Stimulated activated memory B cell treated with anti-CD40 and anti-IgM and Interleukin-4, amounts not matched to agents 10 μg/mL and 1 μg/mL and 100 μg/mL, for 72 hours (primary cell): ENCODE results near the gene SUCO.

Source experiments
- ATAC-seq: fragments of 150-1000 bp; cut with Tn5 transposase; 2 replicates; pipeline ENCODE4 v1.10.0; 2021
- H3K27ac Mint-ChIP-seq: one replicate; pipeline ENCODE4 v1.8.0; 2022; ENCODE audit warnings: mild to moderate bottlenecking, mixed read lengths
- H3K27me3 Mint-ChIP-seq: one replicate; pipeline ENCODE4 v1.8.0; 2022; ENCODE audit warnings: mixed read lengths
- H3K36me3 Mint-ChIP-seq: one replicate; pipeline ENCODE4 v1.8.0; 2022; ENCODE audit warnings: mixed read lengths
- H3K4me1 Mint-ChIP-seq: one replicate; pipeline ENCODE4 v1.8.0; 2022; ENCODE audit warnings: mixed read lengths
- H3K4me3 Mint-ChIP-seq: one replicate; pipeline ENCODE4 v1.8.0; 2022; ENCODE audit warnings: mild to moderate bottlenecking, moderate library complexity, mixed read lengths
- H3K9me3 Mint-ChIP-seq: one replicate; pipeline ENCODE4 v1.8.0; 2022; ENCODE audit warnings: mixed read lengths

SUCO gene

GRCh38 chr1:172507741-172508140 is 25.2 kb upstream of the SUCO start:
- Mint-ChIP-seq H3K36me3 (no peaks in the 10 kb centered on the region), H3K9me3 (no peaks in the 10 kb centered on the region), H3K4me1 (no peaks in the 10 kb centered on the region), H3K27me3 (no peaks in the 10 kb centered on the region), H3K27ac (no peak overlapping the region), H3K4me3 (no peak overlapping the region)
- no peak for ATAC-seq

DNA sequence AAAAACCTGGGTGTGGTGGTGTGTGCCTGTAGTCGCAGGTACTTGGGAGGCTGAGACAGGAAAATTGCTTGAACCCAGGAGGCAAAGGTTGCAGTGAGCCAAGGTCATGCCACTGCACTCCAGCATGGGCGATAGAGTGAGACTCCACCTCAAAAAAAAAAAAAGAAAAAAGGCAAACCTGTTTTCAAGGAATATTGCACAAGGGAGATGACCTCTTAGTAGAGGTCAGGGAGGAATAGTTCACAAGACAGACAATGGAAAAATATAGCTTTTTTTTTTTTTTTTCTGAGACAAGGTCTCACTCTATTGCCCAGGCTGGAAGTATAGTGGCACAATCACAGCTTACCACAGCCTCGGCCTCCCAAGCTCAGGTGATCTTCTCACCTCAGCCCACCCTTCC is 22.5 kb upstream of the SUCO start:
- Mint-ChIP-seq H3K4me1 (no peaks in the 10 kb centered on the region), H3K27me3 (no peaks in the 10 kb centered on the region), H3K9me3 (no peaks in the 10 kb centered on the region), H3K27ac (no peak overlapping the region), H3K4me3 (no peak overlapping the region), H3K36me3 (no peaks in the 10 kb centered on the region)
- ATAC-seq, result no peak

DNA sequence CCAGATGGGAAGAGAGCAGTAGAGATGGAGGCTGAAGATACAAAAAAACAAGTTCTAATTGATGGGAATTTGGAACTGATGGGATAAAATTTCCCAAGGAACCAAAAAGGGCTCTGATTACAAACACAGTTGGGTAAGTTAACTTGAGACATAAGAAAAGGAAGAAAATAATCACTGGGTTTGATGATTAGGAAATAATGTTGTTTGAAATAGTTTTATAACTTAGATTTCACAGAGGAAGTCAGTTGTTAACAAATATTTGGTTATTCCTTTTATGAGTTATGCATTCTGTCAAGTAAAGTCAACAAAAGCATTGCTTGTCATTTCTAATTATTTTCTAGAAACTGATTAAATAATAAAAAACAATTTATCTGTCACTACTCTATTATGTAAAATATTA is 20.4 kb upstream of the SUCO start:
- ATAC-seq, result no peak
- no peaks in the 10 kb centered on the region for H3K27me3 Mint-ChIP-seq
- H3K27ac Mint-ChIP-seq, result no peak overlapping the region
- H3K36me3 Mint-ChIP-seq, result no peaks in the 10 kb centered on the region
- H3K4me3 Mint-ChIP-seq, result no peak overlapping the region
- no peaks in the 10 kb centered on the region for H3K9me3 Mint-ChIP-seq
- H3K4me1 Mint-ChIP-seq, result no peaks in the 10 kb centered on the region

GRCh38 chr1:172513479-172513878 is 19.5 kb upstream of the SUCO start:
- H3K36me3 Mint-ChIP-seq, result no peaks in the 10 kb centered on the region
- no peaks in the 10 kb centered on the region for H3K4me1 Mint-ChIP-seq
- no peaks in the 10 kb centered on the region for H3K27me3 Mint-ChIP-seq
- no peak overlapping the region for H3K27ac Mint-ChIP-seq
- H3K9me3 Mint-ChIP-seq, result no peaks in the 10 kb centered on the region
- no peak overlapping the region for H3K4me3 Mint-ChIP-seq
- no peak for ATAC-seq

- Mint-ChIP-seq H3K27ac (no peak overlapping the region), H3K4me1 (no peaks in the 10 kb centered on the region), H3K36me3 (no peaks in the 10 kb centered on the region), H3K27me3 (no peaks in the 10 kb centered on the region), H3K9me3 (no peaks in the 10 kb centered on the region), H3K4me3 (no peak overlapping the region)
- no peak for ATAC-seq
Observed at GRCh38 chr1:172514108-172514507, 18.8 kb upstream of the SUCO start.

DNA sequence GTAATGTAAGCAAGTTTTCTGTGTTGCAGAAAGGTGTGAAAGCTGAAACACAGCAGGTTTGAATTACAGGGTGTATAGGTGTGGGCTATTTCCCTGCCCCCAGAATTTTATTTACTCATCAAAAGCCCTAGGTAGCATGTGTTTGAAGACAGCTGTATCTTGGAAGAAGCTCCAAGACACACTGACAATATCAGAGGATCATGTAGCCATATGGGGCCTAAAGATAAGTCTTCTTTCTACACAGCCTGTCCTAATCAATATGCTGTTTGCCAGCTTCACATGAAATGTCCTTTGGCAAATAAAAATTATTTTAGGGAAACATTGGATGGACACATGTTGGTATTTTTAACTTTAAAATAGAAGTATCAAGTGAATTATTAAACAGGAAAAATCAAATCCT is 17.5 kb upstream of the SUCO start:
- H3K4me3 Mint-ChIP-seq, result no peak overlapping the region
- ATAC-seq, result no peak
- H3K27ac Mint-ChIP-seq, result no peak overlapping the region
- H3K4me1 Mint-ChIP-seq, result no peaks in the 10 kb centered on the region
- no peaks in the 10 kb centered on the region for H3K27me3 Mint-ChIP-seq
- H3K36me3 Mint-ChIP-seq, result no peaks in the 10 kb centered on the region
- no peaks in the 10 kb centered on the region for H3K9me3 Mint-ChIP-seq

GRCh38 chr1:172515927-172516326 is 17.0 kb upstream of the SUCO start:
- Mint-ChIP-seq H3K9me3 (no peaks in the 10 kb centered on the region), H3K4me1 (no peaks in the 10 kb centered on the region), H3K27ac (no peak overlapping the region), H3K27me3 (no peaks in the 10 kb centered on the region), H3K4me3 (no peak overlapping the region), H3K36me3 (no peaks in the 10 kb centered on the region)
- ATAC-seq, result no peak

DNA sequence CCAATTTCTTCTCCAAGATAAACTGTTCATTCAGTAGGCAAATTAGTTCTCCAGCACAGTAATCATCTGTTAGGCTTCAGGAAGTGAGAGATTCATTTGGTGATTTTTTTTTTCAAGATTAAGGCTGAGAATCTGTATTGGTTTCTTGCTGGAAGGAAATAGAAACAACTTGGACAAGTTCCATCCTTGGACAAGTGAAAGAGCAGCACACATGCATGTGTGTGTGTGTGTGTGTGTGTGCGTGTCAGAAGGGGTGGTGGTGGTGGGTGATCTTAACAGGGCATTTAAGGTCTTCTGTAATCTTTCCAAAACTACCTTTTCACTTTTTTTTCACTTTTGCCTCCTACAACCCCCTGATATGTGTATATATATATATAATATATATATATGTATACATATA is 15.9 kb upstream of the SUCO start:
- Mint-ChIP-seq H3K27ac (no peak overlapping the region), H3K4me3 (no peak overlapping the region), H3K36me3 (no peaks in the 10 kb centered on the region), H3K9me3 (no peaks in the 10 kb centered on the region), H3K27me3 (no peaks in the 10 kb centered on the region), H3K4me1 (no peaks in the 10 kb centered on the region)
- ATAC-seq, result no peak

DNA sequence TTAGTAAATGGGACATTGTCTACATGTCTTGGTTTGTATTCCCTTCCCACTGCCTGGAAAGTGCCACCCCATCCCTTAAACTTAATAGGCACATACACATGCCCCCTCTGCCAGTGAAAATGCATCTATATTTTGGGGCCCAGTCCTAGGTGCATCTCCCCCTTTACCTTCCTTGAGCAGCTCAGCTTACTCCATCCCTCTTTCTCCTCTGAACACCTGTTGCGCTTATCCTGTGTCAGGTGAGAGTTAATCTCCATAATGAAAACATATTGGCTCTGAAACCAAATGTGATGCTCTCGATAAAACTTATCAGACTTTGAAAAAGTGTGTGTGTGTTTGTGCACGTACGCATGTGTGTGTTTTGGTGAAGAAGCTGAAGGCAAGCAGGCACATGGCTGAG is 15.4 kb upstream of the SUCO start:
- Mint-ChIP-seq H3K27ac (no peak overlapping the region), H3K4me1 (no peaks in the 10 kb centered on the region), H3K4me3 (no peak overlapping the region), H3K36me3 (no peaks in the 10 kb centered on the region), H3K9me3 (no peaks in the 10 kb centered on the region), H3K27me3 (no peaks in the 10 kb centered on the region)
- ATAC-seq, result no peak

GRCh38 chr1:172529304-172529703 is 3.6 kb upstream of the SUCO start:
- Mint-ChIP-seq H3K36me3 (no peaks in the 10 kb centered on the region), H3K9me3 (no peaks in the 10 kb centered on the region), H3K4me1 (peaks cover 20% of the 10 kb centered on the region), H3K27me3 (peaks cover under 1% of the 10 kb centered on the region), H3K27ac (no peak overlapping the region), H3K4me3 (no peak overlapping the region)
- ATAC-seq, result no peak

GRCh38 chr1:172530000-172530399 is 3.0 kb upstream of the SUCO start:
- Mint-ChIP-seq H3K27me3 (no peaks in the 10 kb centered on the region), H3K27ac (no peak overlapping the region), H3K9me3 (no peaks in the 10 kb centered on the region), H3K4me3 (no peak overlapping the region), H3K36me3 (no peaks in the 10 kb centered on the region), H3K4me1 (peaks cover 27% of the 10 kb centered on the region)
- ATAC-seq, result no peak

GRCh38 chr1:172531412-172532182 is 1.4 kb upstream of the SUCO start:
- Mint-ChIP-seq H3K27ac (peak overlapping the region; percentile 96), H3K27me3 (no peaks in the 10 kb centered on the region), H3K4me1 (peaks cover 37% of the 10 kb centered on the region), H3K36me3 (no peaks in the 10 kb centered on the region), H3K4me3 (peak overlapping the region; percentile 99), H3K9me3 (no peaks in the 10 kb centered on the region)
- ATAC-seq, result no peak

- Mint-ChIP-seq H3K27me3 (no peaks in the 10 kb centered on the region), H3K4me1 (peaks cover 37% of the 10 kb centered on the region), H3K4me3 (peak overlapping the region; percentile 99), H3K36me3 (no peaks in the 10 kb centered on the region), H3K9me3 (no peaks in the 10 kb centered on the region), H3K27ac (peak overlapping the region; percentile 96)
- ATAC-seq, result peak; percentile 88
Observed at GRCh38 chr1:172532183-172532699, 709 bp upstream of the SUCO start.

GRCh38 chr1:172533513-172534151 is 682 bp downstream of the SUCO start:
- peak overlapping the region; percentile 96 for H3K27ac Mint-ChIP-seq
- H3K27me3 Mint-ChIP-seq, result no peaks in the 10 kb centered on the region
- H3K4me3 Mint-ChIP-seq, result peak overlapping the region; percentile 99
- H3K36me3 Mint-ChIP-seq, result peaks cover 6% of the 10 kb centered on the region
- ATAC-seq, result peak; percentile 10
- H3K4me1 Mint-ChIP-seq, result peaks cover 44% of the 10 kb centered on the region
- H3K9me3 Mint-ChIP-seq, result no peaks in the 10 kb centered on the region

DNA sequence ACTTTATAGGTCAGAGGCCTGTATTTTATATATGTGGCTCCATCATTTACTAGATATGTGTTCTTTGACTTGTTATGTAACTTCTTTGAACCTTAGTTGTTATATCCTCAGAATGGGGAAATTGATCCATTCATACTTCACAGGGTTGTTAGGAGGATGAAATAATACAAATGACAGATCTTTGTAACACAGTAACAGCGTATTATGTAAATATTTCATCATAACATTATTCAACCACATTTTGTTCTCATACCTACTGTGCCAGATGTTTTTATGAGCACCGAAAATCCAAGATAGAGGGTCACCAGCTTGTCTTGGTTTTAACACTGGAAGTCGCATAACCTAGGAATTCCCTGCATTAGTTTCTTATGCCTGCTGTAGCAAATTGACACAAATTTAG is 3.3 kb downstream of the SUCO start:
- Mint-ChIP-seq H3K27ac (no peak overlapping the region), H3K4me1 (peaks cover 51% of the 10 kb centered on the region), H3K36me3 (peaks cover 6% of the 10 kb centered on the region), H3K9me3 (no peaks in the 10 kb centered on the region), H3K4me3 (no peak overlapping the region), H3K27me3 (no peaks in the 10 kb centered on the region)
- no peak for ATAC-seq

- Mint-ChIP-seq H3K27ac (no peak overlapping the region), H3K9me3 (no peaks in the 10 kb centered on the region), H3K36me3 (peaks cover 11% of the 10 kb centered on the region), H3K4me3 (no peak overlapping the region), H3K4me1 (peaks cover 56% of the 10 kb centered on the region), H3K27me3 (no peaks in the 10 kb centered on the region)
- ATAC-seq, result no peak
Observed at GRCh38 chr1:172537366-172537765, 4.4 kb downstream of the SUCO start.
